Measurements from ENCODE around the gene OXSR1.
"Not testable (repeated sequence)": the region's sequence is repeated elsewhere in the genome, so short reads cannot be mapped to it uniquely, and the experiment has no call there.

OXSR1 gene

GRCh38 chr3:38169027-38169317 is 3.6 kb downstream of the OXSR1 start:
- peak; percentile 67 for DNase-seq

- no peak for DNase-seq
Observed at GRCh38 chr3:38170722-38171121, 5.4 kb downstream of the OXSR1 start.

GRCh38 chr3:38171622-38172021 is 6.3 kb downstream of the OXSR1 start:
- no peak for DNase-seq

GRCh38 chr3:38173834-38174418 is 8.6 kb downstream of the OXSR1 start:
- no peak for DNase-seq

GRCh38 chr3:38177181-38177580 is 11.8 kb downstream of the OXSR1 start:
- DNase-seq = no peak

GRCh38 chr3:38186781-38187180 is 21.4 kb downstream of the OXSR1 start:
- no peak for DNase-seq

GRCh38 chr3:38190481-38190881 is 25.1 kb downstream of the OXSR1 start:
- DNase-seq = no peak

GRCh38 chr3:38202931-38203330 is 37.6 kb downstream of the OXSR1 start:
- DNase-seq = not testable (repeated sequence)

GRCh38 chr3:38203690-38204089 is 38.4 kb downstream of the OXSR1 start:
- no peak for DNase-seq

GRCh38 chr3:38204599-38205471 is 39.5 kb downstream of the OXSR1 start:
- DNase-seq = no peak

- no peak for DNase-seq
Observed at GRCh38 chr3:38205472-38205805, 40.1 kb downstream of the OXSR1 start.

GRCh38 chr3:38207254-38208003 is 42.1 kb downstream of the OXSR1 start:
- no peak for DNase-seq

- DNase-seq = no peak
Observed at GRCh38 chr3:38210141-38210757, 44.9 kb downstream of the OXSR1 start.

GRCh38 chr3:38212141-38212540 is 46.8 kb downstream of the OXSR1 start:
- no peak for DNase-seq

- DNase-seq = no peak
Observed at GRCh38 chr3:38214560-38214959, 49.2 kb downstream of the OXSR1 start.

- no peak for DNase-seq
Observed at GRCh38 chr3:38219609-38220197, 54.4 kb downstream of the OXSR1 start.

- DNase-seq = no peak
Observed at GRCh38 chr3:38221005-38221404, 55.7 kb downstream of the OXSR1 start.

- no peak for DNase-seq
Observed at GRCh38 chr3:38222032-38222634, 56.8 kb downstream of the OXSR1 start.

GRCh38 chr3:38224357-38224756 is 59.0 kb downstream of the OXSR1 start:
- no peak for DNase-seq

- DNase-seq = peak; percentile 76
Observed at GRCh38 chr3:38226273-38226672, 60.9 kb downstream of the OXSR1 start.

GRCh38 chr3:38227989-38228388 is 62.7 kb downstream of the OXSR1 start:
- peak; percentile 73 for DNase-seq

- DNase-seq = no peak
Observed at GRCh38 chr3:38229036-38229435, 63.7 kb downstream of the OXSR1 start.

GRCh38 chr3:38232701-38233100 is 67.4 kb downstream of the OXSR1 start:
- DNase-seq = no peak
